Tibial artery (tissue), 4 donors: Measurements from ENCODE around the gene GLT6D1.

Experiments used
- DNase-seq, 2 donors: peaks; one replicate each; pipeline ENCODE4 v3.0.0-alpha.2; 2019
- H3K27ac ChIP-seq, 2 donors: fragments of 200-600 bp; sonication (generic) in 1 of 2; 1 replicate in 1 of 2; 2 replicates in 1 of 2; pipeline ENCODE4 v1.5.1; 2018 to 2019; ENCODE audit warnings: mild to moderate bottlenecking in 1 of 2
- H3K27me3 ChIP-seq, 2 donors: fragments of 200-600 bp; sonication (generic) in 1 of 2; one replicate each; pipeline versions ENCODE4 v1.5.1 to v1.6.0; 2016 to 2019
- H3K36me3 ChIP-seq, 3 donors: fragments of 200-600 bp; sonication (generic) in 2 of 3; one replicate each; pipeline ENCODE4 v1.5.1; 2016 to 2019; ENCODE audit warnings: mild to moderate bottlenecking in 2 of 3
- H3K4me1 ChIP-seq, 4 donors: fragments of 200-600 bp; sonication (generic) in 2 of 4; 1 replicate in 3 of 4; 2 replicates in 1 of 4; pipeline ENCODE4 v1.5.1; 2016 to 2019
- H3K4me3 ChIP-seq, 2 donors: fragments of 200-600 bp; sonication (generic) in 1 of 2; 1 replicate in 1 of 2; 2 replicates in 1 of 2; pipeline ENCODE4 v1.5.1; 2018 to 2019; ENCODE audit warnings: mild to moderate bottlenecking in 2 of 2
- H3K9me3 ChIP-seq, 3 donors: fragments of 200-600 bp; sonication (generic) in 1 of 3; one replicate each; pipeline ENCODE4 v1.5.1; 2016 to 2019
- intact Hi-C: fragments of 100-400 bp; cut with DNase I; formaldehyde crosslinking; loops from one replicate; pipeline ENCODE4 v1.15.0; 2023; ENCODE audit warnings: low total_unique reads
- TF ChIP-seq, protein P1 (sequence below), 2 experiments: fragments of 200-600 bp in 1 of 2; fragments of 450-650 bp in 1 of 2; IDR thresholded peaks; one replicate each; pipeline ENCODE4 v1.5.1; 2017 to 2019; ENCODE audit warnings: antibody characterized with exemption in 2 of 2, mild to moderate bottlenecking in 1 of 2, moderate library complexity in 1 of 2

GLT6D1 gene, protein sequence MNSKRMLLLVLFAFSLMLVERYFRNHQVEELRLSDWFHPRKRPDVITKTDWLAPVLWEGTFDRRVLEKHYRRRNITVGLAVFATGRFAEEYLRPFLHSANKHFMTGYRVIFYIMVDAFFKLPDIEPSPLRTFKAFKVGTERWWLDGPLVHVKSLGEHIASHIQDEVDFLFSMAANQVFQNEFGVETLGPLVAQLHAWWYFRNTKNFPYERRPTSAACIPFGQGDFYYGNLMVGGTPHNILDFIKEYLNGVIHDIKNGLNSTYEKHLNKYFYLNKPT

DNA sequence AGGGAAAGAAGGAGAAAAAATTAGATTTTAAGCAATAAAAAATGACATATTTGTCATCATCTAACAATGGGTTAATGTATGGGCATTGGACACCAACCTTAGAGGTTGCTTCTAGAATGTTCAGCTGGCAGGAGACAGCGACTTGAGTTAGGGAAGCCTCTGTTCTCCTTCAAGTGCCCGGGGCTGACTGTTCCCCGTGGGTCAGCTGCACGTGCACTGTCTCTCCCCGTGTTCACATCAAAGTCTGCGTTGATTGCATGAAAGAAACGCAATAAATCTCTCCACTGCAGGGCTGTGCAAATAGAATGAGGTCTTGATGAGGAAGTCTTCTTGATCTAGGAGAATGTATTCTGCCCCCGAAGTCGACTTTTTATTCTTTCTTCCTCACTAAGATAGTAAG lies at the start of gene GLT6D1:
TSS of gene GLT6D1 (minus strand) at position 345 of the 400 bp plus-strand sequence. CDS start 353 bp downstream, outside the sequence.
- Histone ChIP-seq H3K27me3 (peaks cover 0 to 20% of the 10 kb centered on the region in 2 donors), H3K36me3 (no peaks in the 10 kb centered on the region), H3K9me3 (peaks cover 0 to 4% (median 2%) of the 10 kb centered on the region in 3 donors), H3K27ac (no peak within 1 kb of the TSS), H3K4me1 (no peaks in the 10 kb centered on the region), H3K4me3 (no peak within 1 kb of the TSS)
- intact Hi-C loops: no loop called here
- no peak for DNase-seq
- TF ChIP-seq, protein P1, sequence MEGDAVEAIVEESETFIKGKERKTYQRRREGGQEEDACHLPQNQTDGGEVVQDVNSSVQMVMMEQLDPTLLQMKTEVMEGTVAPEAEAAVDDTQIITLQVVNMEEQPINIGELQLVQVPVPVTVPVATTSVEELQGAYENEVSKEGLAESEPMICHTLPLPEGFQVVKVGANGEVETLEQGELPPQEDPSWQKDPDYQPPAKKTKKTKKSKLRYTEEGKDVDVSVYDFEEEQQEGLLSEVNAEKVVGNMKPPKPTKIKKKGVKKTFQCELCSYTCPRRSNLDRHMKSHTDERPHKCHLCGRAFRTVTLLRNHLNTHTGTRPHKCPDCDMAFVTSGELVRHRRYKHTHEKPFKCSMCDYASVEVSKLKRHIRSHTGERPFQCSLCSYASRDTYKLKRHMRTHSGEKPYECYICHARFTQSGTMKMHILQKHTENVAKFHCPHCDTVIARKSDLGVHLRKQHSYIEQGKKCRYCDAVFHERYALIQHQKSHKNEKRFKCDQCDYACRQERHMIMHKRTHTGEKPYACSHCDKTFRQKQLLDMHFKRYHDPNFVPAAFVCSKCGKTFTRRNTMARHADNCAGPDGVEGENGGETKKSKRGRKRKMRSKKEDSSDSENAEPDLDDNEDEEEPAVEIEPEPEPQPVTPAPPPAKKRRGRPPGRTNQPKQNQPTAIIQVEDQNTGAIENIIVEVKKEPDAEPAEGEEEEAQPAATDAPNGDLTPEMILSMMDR (IDR thresholded peaks at IDR 0.05): no peak

DNA sequence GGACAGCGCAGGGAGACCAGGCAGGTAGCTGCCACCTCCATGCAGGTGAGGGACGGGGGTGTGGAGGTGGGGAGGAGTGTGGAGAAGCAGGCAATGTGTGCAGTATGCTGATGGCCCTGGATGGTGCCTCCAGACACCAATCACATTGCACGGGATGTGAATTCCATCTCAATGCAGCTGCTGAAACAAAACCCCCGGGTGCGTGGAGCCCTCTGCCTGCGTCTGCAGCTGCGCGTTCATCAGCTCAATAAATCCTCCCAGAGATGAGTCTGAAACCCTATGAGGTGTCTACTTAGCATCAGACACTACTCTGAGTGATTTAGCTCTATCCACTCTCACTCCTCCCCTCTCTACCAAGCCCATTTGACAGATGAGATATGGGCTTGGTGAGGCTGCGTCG lies 49.7 kb upstream of the GLT6D1 start:
- H3K4me3 ChIP-seq: no peak overlapping the region
- H3K27ac ChIP-seq: no peak overlapping the region
- no peaks in the 10 kb centered on the region for H3K4me1 ChIP-seq
- no peaks in the 10 kb centered on the region for H3K9me3 ChIP-seq
- TF ChIP-seq, protein P1 (IDR thresholded peaks at IDR 0.05): no peak
- H3K27me3 ChIP-seq: peaks cover 0 to 75% of the 10 kb centered on the region in 2 donors
- intact Hi-C loops: no loop called here
- no peak for DNase-seq
- no peaks in the 10 kb centered on the region for H3K36me3 ChIP-seq

DNA sequence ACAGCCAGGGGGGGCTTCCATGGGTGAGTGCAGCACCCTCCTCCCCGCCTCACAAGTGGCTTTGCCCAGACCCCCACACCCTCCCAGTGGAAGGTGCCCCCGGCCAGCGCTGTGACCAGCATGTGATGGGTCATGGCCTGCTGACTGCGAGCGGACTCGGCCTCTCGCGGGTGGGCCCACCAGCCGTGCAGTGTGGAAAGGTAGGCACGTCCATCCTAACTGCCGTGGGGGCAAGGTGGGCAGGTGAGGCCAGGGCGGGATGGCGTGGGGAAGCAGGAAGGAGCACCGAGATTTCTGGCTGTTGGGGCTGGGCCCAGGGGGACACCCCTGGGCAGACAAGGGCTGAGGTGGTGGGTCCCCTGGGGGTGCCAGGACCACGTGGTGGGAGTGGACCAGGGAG lies 47.9 kb upstream of the GLT6D1 start:
- intact Hi-C loops: no loop called here
- TF ChIP-seq, protein P1 (IDR thresholded peaks at IDR 0.05): no peak
- H3K27me3 ChIP-seq: peaks cover 0 to 73% of the 10 kb centered on the region in 2 donors

DNA sequence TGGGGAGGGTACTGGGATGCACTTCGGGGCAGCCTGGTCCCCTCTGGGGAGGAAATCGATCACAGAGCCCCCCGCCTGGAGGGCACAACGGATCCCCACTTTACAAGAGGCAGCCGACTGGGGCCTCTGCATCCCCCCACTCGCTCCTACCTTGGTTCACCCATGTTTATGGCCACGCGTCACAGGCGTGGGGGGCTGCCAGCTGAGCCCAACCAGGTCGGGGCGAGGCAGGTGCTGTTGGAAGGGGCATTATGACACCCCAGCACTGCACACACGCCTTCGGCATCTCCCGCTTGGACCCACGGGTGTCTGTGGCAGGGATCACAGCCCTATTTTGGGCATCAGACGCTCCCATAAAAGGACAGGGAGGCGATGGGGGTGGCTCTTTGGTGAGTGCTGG lies 45.4 kb upstream of the GLT6D1 start:
- intact Hi-C loops: no loop called here
- DNase-seq: no peak
- Histone ChIP-seq H3K36me3 (no peaks in the 10 kb centered on the region), H3K9me3 (no peaks in the 10 kb centered on the region), H3K4me1 (no peaks in the 10 kb centered on the region), H3K27me3 (peaks cover 0 to 78% of the 10 kb centered on the region in 2 donors), H3K27ac (no peak overlapping the region), H3K4me3 (no peak overlapping the region)
- TF ChIP-seq, protein P1 (IDR thresholded peaks at IDR 0.05): no peak

More for the DNA sequence above, 47.9 kb upstream of the GLT6D1 start:
- no peak for DNase-seq
- Histone ChIP-seq H3K9me3 (no peaks in the 10 kb centered on the region), H3K27ac (no peak overlapping the region), H3K4me1 (no peaks in the 10 kb centered on the region), H3K36me3 (no peaks in the 10 kb centered on the region), H3K4me3 (no peak overlapping the region)

DNA sequence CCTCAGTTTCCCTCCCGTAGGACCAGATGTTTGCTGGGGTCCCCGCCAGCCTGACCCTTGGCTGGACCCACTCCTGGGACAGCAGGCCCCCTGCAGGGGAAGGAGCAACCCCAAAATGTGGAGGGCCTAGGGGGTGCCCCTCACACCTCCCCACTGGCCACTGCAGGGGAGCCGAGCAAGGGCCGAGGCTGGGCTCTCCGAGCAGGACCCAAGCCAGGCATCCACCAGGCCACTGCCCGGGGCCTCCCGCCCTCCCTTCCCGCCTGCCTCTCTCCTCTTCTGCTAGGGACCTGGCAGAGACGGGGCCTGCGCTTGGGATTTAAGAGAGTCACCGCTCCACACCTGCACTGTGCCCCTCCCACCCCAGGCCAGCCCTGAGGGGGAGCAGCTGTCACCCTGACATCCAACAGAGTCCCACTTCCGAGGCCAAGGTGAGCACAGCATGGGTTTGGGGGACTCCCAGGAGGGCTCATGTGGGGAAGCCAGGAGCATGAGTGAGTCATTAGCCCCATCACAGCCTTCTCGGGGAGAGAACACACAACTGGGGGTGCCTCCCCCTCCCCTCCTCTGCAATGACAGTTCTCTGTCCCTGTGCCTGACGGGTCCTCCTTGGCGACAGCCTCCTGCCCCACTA lies 44.2 kb upstream of the GLT6D1 start:
- Histone ChIP-seq H3K36me3 (no peaks in the 10 kb centered on the region), H3K9me3 (no peaks in the 10 kb centered on the region), H3K27me3 (peaks cover 0 to 77% of the 10 kb centered on the region in 2 donors), H3K27ac (no peak overlapping the region), H3K4me1 (no peaks in the 10 kb centered on the region), H3K4me3 (no peak overlapping the region)
- DNase-seq: no peak
- intact Hi-C loops: no loop called here
- TF ChIP-seq, protein P1 (IDR thresholded peaks at IDR 0.05): no peak
